HG02763 (cell line): ENCODE results near the gene DRD2.

Experiments used
- ATAC-seq: cut with Tn5 transposase; IDR thresholded peaks from one replicate; pipeline ENCODE4 v1.9.1; 2021; ENCODE audit warnings: mild to moderate bottlenecking, moderate library complexity; ENCODE audit not compliant: unreplicated experiment

Gene DRD2

DNA sequence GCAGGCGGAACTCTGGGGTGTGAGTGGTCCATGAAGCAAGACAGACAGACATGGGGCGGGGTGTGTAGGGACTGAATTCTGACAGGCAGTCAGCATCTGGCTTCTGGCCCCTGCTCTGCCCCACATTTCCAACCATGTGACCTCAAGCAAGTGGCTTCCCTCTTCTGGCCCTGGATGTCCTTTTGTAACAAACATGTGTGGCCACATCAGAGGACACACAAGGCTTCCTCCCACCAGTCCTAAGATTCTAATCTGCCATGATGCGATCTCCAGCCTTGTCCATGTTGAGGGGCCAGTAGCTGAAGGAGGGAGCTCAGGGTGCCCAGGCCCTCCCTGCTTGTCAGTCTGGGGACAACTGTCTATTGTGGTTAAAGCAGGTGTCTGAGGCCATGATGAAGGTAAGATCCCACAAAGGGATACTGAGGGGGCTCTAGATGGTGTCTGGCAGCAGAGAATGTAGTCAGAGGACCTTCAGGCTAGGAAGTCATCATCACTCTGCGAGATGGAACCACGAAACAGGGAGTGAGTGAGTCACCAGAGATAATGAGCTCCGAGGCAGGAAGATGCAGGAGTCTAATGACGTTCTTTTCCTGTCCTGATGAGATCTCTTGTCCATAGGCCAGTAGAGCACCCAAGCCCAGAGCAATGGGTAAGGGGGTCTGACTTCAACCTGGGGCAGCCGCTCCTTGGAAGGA, 27.4 kb downstream of the DRD2 start:
- no peak for ATAC-seq

GRCh38 chr11:113446938-113447337, 28.3 kb downstream of the DRD2 start:
- no peak for ATAC-seq

DNA sequence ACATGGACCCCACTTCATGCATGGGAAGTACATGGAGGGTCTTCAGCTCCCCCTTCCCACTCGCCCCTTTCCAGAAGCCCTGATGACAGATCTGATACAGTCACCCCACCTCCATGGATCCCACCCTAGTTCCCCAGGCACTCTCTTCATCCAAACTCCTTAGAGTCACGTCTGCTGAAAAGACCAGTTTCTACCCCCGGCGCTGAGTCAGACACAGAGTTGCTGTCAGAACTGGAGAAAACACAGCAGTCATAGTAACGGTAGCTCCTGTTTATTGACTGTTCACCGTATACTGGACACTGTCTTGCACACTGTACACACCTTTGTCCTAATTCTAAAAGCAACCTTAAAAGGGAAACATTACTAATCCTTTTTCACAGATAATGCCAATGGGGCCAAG, 29.1 kb downstream of the DRD2 start:
- ATAC-seq: no peak

DNA sequence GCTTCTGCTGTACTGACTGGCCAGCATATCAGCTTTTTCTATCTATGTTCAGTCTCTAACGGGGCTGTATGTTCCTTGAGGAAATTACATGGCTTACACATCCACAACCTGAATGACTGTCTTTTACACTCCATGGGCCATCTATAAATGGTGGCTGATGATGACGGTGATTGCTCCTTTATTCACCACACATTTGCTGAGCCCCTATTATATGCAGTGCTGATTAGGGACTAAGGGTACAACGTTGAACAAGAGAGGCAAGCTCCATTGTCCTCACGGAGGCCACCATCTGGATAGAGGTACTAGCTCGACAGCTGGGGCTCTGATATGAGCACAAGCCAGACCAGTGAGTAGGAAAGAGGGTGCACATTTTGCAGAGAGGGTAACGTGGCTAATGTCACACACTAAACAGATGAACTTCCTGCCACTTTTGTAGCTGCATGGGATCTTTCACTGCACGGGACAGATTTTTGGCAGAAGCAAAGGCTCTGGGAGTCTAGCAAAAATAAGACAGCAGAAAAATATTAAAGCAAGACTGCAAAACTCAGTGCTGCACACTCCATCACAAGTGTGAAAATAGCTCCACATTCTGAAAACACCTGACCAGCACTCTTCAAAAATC, 30.6 kb downstream of the DRD2 start:
- ATAC-seq: no peak

DNA sequence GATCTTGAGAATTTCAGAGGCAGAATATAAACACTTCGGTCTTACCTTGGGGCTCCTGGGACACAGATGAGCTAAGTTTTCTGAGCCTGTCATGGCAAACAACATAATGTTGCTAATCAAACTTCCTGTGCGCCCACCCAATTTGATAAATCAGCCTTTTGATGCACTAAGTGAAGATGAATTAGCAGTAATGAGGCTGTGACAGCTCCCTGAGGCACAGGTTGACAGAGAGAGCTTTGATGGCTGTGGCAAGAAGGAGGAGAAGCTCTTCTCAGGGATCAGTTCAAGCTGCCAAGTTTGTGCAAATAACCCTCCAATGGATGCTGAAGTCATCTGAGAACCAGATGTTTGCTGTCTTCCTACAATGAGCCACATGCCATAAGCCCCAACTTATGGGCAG, 34.4 kb downstream of the DRD2 start:
- no peak for ATAC-seq

GRCh38 chr11:113436672-113437252, 38.4 kb downstream of the DRD2 start:
- no peak for ATAC-seq

DNA sequence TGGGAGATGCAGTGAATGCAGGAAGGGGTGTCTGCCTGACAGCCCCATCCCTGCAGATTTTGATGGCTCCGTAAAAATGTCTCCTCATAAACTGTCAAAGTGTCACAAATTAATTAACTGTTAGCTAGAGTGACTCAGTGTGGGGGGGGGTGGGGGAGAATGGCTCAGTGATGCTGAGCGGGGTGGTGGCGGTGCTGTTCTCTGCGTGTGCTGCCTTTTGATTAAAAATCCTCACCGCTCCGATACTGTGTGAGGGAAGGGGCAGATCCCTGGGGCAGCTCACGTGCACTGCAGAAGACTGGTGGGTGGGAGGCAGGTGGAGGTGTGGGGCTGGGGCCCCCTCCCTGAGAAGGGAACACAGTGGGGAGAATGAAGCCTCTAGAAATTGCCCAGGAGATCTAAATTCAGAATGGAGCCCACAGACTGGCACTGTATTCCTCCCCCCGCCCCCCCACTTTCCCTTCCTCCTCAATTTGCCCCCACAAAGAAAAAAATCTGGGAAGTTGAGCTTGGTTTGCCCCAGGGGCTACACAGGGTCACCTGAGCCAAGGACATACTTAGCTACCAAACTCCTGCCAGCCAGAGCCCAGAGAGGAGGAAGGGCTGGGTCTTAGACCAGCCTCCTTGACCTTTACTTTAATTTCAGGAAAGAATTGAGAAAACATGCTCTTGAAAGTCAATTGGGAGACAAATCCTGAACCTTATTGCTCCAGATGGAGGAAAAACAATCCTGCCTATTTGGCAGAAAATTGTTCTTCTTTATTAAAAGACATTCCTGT, 39.8 kb downstream of the DRD2 start:
- ATAC-seq: no peak

DNA sequence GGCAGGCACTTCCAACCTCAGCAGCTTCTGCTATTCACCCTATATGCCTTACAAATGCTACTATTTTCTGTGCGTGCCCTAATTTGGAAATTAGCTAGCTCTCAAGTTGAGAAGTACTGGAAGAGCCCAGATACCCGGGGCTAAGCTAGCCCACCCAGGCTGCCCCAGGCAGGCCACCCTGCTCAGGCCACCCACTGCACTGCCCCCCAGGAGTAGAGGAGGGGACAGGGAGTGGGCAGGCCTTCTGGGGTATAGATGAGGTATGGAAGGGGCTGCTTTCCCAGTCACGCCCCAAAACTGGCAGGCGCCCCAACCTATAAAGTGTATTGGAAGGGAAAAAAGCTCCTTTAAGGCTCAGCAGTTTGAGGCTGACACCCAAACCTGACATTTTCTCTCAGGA, 43.5 kb downstream of the DRD2 start:
- no peak for ATAC-seq

GRCh38 chr11:113426686-113427085, 48.5 kb downstream of the DRD2 start:
- ATAC-seq: no peak

- ATAC-seq: no peak
Observed at GRCh38 chr11:113420808-113421207, 54.4 kb downstream of the DRD2 start.

- no peak for ATAC-seq
Observed at GRCh38 chr11:113419454-113420003, 55.7 kb downstream of the DRD2 start.

DNA sequence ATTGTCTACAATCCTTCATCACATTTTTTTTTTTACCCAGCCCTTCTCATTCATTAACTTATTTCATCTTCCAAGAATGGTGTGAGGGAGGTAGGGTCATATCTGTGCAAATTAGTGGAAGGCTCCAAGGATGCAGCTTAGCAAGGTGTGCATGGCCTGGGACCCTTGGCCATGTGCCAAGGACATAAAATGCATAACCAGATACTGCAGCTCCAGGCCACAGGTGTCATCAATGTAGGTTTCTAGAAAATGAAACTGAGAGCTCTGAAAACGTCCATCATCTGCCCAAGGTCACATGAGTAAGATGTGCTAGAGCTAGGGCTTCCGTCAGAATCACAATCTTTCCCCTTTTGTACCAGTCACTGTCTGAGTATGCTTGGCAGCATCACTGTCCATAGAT, 57.8 kb downstream of the DRD2 start:
- ATAC-seq: no peak

DNA sequence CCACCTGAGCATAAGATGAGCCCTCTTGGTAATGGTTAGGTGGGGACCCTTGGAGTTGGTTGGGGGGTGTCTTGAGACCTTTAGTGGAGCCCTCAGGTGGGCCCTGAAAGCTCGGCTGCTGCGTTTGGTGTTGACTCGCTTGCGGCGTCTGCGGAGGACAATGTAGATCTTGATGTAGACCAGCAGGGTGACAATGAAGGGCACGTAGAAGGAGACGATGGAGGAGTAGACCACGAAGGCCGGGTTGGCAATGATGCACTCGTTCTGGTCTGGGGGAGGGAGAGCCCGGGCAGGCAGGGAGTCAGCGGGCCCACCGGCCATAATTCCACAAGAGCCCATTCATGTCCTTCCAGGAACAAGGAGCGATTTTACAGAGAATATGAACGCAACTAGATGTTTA, 59.9 kb downstream of the DRD2 start:
- no peak for ATAC-seq

GRCh38 chr11:113412675-113413074, 62.5 kb downstream of the DRD2 start:
- ATAC-seq: no peak

DNA sequence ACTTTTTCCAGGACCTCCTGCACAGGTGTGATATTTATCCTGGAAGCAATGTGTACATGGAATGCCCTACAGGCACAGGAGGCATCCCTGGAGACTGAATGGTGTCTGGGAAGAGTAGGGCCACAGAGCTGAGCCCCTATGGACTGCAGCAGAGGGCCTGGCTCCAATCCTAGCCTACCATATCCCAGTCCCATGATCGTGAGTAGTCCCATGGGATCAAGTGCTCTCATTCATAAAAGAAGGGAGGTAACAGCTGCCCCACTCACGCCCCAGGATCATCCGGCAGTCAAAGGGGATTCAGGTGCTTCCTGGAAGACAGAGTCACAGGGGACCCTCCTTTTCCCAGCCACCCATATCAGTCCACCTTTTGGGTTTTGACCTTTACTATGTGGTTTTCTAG, 63.7 kb downstream of the DRD2 start:
- no peak for ATAC-seq

GRCh38 chr11:113410414-113411135, 64.6 kb downstream of the DRD2 start:
- no peak for ATAC-seq

DNA sequence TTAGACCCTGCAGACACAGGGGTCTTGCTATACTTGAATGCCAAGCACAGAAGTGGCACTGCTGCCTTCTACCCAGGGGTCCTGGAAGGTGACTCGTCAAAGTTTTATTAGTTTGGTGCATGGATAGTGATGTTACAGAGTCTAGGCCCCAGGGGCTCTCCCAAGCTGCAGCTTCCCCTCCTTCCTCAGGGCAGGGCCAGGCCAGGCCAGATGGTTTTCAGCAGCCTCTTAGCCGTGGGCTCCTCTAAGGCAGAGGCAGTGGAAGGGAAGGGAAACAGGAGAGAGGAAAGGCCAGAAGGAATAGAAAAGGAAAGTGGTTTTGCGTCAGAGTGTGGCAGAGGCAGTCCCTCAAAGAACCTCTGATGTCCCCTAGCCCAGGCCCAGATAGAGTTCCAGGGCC, 65.7 kb downstream of the DRD2 start:
- no peak for ATAC-seq

GRCh38 chr11:113408887-113409286, 66.3 kb downstream of the DRD2 start:
- no peak for ATAC-seq

- no peak for ATAC-seq
Observed at GRCh38 chr11:113408206-113408605, 67.0 kb downstream of the DRD2 start.

GRCh38 chr11:113407163-113407562, 68.0 kb downstream of the DRD2 start:
- no peak for ATAC-seq
